Measurements from ENCODE around the gene RMND1.
"Not testable (repeated sequence)": the region's sequence is repeated elsewhere in the genome, so short reads cannot be mapped to it uniquely, and the experiment has no call there.

The RMND1 gene

GRCh38 chr6:151451417-151451949 lies 443 bp downstream of the RMND1 start:
- DNase-seq: no peak

DNA sequence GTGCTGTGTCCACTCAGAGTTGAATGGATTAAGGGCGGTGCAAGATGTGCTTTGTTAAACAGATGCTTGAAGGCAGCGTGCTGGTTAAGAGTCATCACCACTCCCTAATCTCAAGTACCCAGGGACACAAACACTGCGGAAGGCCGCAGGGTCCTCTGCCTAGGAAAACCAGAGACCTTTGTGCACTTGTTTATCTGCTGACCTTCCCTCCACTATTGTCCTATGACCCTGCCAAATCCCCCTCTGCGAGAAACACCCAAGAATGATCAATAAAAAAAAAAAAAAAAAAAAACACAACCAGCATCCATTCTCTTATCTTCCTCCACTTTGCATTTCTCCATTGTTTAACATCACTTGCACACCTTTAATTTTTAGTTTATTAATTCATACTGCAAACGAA lies 998 bp downstream of the RMND1 start:
- DNase-seq: not testable (repeated sequence)

GRCh38 chr6:151448623-151449022 lies 3.3 kb downstream of the RMND1 start:
- DNase-seq: no peak

DNA sequence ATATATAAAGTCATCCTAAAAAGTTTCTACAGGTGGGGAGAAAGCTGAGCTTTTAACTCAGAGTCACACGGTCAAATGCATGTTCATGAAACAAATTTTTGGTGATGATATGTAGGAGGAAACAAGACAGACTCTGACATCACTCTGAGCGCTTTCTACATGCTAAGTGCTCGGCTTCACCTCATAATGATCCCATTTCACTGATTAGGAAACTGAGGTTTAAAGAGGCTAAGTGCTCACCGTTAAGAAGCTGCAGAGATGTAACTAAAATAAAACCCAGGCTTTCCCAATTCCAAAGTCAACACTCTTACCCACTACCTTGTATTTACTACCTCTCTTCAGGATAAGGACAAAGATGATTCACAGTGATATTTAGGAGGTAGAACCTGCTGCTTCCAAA lies 4.7 kb downstream of the RMND1 start:
- DNase-seq: no peak

- DNase-seq: no peak
Measured at GRCh38 chr6:151445482-151445881, 6.4 kb downstream of the RMND1 start.

- no peak for DNase-seq
Measured at GRCh38 chr6:151443911-151444621, 7.9 kb downstream of the RMND1 start.

- DNase-seq: no peak
Measured at GRCh38 chr6:151443454-151443853, 8.5 kb downstream of the RMND1 start.

- DNase-seq: no peak
Measured at GRCh38 chr6:151442371-151442770, 9.6 kb downstream of the RMND1 start.

DNA sequence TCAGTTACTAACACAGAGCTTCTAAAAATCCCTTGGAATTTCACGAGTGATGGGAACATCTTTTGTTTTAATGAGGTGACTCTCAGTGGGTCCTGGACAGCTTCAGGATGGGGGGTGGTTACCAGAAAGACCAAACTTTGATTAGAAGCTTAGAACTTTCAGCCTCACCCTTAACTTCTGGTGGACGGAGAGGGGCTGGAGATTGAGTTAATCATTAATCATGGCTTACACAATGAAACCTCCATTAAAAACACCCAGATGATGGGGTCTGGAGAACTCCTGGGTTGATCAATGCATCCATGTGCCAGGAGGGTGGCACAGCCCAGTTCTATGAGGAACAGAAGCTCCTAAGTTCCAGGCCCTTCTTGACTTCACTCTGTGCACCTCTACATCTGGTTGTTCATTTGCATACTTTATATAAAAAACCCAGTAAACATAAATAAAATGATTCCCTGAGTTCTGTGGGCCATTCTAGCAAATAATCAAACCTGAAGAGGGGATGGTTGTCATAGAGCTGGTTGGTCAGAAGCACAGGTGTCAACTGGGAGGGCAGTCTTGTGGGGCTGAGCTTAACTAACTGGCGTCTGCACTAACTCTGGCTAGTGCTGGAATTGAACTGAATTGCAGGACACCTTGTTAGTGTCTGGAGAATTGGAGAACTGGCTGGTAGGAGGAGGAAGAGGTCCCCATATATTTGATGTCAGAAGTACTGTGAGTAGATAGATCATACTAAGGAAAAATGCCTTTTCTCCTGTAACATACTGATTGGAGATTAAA lies 10.3 kb downstream of the RMND1 start:
- no peak for DNase-seq

DNA sequence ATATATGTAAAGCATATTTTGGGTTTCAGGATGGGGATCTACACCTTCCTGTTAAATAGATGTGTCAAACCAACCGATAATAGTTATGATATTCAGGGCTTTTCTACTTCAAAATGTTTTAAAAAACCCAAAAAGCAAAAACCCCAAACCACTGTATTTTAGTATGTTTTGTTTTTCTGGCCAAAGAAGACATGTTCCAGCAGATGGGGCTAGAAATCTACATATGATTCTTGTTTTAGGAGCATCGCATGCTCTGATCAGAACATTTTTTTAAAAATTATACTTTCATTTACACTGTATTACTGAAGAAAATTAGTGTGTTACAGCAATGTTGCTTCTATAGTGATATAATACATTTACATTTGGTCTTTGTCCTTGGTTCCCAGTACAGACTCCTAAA lies 11.0 kb downstream of the RMND1 start:
- DNase-seq: peak; percentile 50

DNA sequence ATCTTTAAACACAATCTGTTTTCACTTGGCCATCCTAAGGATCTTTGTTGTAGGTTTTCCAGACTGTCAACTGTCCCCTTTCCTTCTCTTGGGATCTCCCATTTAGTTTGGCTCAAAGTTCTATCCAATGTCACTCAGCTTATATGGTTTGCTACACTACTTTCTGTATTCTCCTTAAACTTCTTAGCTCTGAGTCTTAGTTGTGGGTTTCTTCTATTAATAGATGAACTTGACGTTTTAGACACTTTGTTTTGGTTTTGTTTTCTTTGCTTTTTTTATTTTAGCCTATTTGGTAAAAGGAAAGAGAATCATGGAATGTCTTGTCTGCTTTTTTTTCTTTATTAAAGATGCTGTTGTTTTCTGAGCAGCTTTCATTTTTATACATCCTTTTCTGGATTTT lies 11.4 kb downstream of the RMND1 start:
- peak; percentile 23 for DNase-seq

GRCh38 chr6:151437401-151437800 lies 14.5 kb downstream of the RMND1 start:
- DNase-seq: no peak

DNA sequence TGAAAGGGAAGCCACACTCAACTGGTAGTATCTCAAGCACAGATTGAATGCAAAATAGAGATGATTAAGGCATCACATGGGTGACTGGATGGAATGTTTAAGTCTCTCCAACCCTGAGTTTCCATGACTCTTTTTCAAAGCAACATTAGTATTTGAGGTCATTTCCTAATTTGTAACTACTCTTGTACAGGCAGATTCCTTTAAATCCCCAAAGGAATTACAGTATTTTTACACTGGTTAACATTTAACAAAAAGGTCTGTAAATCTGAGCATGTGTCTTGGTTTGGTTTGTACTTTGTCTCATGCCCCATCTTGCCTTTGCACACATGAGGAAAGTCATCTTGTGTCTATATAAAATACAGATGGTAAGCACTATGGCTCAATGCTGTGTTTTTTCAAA lies 15.1 kb downstream of the RMND1 start:
- no peak for DNase-seq

GRCh38 chr6:151436300-151436699 lies 15.6 kb downstream of the RMND1 start:
- DNase-seq: no peak

GRCh38 chr6:151434369-151434768 lies 17.6 kb downstream of the RMND1 start:
- no peak for DNase-seq

DNA sequence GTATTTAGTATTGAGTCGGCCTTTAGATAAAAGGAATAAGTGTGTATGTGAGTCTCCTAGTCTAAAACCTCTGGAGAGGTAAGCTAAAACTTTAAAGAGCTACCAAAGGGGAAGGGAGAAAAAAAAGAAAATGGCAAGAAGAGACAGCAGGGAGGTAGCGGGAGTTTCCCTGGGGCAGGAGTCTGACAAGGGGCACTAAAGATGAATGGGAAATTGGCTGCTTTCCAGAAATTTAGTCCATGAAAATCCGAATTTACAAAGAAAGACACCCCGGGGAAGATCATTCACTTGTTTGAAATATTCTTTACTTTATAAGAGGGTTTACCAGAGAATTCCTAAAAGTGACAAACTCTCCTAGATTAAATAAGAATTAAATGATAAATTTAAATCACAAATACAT lies 19.3 kb downstream of the RMND1 start:
- DNase-seq: no peak

- no peak for DNase-seq
Measured at GRCh38 chr6:151431337-151431736, 20.6 kb downstream of the RMND1 start.

DNA sequence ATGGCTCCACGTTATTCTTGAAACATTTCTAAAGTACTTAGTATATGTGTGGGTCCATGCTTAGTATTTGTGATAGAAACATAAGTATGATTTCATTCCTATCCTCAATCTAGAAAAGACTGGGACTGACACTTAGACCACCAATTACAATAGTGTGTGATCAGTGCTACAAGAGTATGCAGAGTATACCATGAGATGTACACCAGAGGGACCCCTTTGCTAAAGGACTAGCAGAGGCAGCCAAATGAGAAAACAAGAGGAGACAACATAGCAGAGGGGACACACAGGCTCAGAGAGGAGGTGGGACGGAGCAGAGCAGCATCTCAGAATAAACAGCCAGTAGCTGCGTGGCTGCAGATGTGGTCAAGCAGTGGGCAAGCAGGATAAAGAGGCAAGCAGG lies 21.0 kb downstream of the RMND1 start:
- DNase-seq: no peak

- DNase-seq: no peak
Measured at GRCh38 chr6:151428093-151428735, 23.7 kb downstream of the RMND1 start.

- no peak for DNase-seq
Measured at GRCh38 chr6:151425561-151425960, 26.4 kb downstream of the RMND1 start.

- DNase-seq: no peak
Measured at GRCh38 chr6:151422981-151423380, 28.9 kb downstream of the RMND1 start.

DNA sequence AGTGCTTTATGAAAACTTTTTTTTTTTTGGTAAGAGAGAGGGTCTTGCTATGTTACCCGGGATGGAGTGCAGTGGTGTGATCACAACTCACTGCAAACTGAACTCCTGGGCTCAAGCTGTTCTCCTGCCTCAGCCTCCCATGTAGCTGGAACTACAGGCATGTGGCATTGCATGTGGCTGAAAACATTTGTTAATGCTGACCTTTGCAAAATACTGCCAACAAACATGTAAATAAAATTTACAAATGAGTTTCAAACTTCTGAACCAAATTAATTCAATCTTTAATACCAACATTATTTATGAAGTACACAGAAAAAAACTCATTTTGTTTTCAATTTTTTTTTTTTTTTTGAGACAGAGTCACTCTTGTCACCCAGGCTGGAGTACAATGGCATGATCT lies 34.4 kb downstream of the RMND1 start:
- no peak for DNase-seq

DNA sequence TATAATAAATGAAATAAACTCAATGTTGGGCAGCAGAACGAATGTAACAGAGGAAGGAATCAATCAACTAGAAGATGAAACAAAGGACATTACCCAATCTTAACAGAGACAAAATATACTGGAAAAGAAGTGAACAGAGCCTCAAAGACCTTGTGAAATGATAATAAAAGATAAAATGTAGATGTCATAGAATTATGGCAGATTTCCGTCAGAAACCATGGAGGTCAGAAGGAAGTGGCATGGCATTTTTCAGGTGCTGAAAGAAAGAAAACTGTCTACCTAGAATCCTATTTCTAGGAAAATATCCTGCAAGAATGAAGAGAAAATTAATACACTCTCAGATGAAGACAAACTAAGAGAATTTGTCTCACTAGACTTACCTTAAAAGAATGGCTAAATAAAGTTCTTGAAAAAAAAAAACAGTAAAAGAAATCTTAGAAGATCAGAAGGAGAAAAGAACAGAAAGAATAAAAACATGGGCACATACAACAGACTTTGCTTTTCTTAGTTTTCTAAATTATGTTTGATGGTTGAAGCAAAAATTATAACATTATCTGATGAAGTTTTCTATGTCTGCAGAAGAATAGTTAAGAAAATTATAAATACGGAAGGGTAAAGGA lies 37.2 kb downstream of the RMND1 start:
- no peak for DNase-seq
